ENCODE measurements around the gene PRDM16. TPM values are rescaled to one million over a fixed set of nuclear protein-coding genes. Genes with fewer than 3 reads are reported as not detected.

Gene PRDM16
- total and polyA plus RNA-seq, 2 of the 8 experiments (the other 6 are each of a cell fraction or from before 2014, with no cell fraction given) = 0.39 to 0.43 TPM

DNA sequence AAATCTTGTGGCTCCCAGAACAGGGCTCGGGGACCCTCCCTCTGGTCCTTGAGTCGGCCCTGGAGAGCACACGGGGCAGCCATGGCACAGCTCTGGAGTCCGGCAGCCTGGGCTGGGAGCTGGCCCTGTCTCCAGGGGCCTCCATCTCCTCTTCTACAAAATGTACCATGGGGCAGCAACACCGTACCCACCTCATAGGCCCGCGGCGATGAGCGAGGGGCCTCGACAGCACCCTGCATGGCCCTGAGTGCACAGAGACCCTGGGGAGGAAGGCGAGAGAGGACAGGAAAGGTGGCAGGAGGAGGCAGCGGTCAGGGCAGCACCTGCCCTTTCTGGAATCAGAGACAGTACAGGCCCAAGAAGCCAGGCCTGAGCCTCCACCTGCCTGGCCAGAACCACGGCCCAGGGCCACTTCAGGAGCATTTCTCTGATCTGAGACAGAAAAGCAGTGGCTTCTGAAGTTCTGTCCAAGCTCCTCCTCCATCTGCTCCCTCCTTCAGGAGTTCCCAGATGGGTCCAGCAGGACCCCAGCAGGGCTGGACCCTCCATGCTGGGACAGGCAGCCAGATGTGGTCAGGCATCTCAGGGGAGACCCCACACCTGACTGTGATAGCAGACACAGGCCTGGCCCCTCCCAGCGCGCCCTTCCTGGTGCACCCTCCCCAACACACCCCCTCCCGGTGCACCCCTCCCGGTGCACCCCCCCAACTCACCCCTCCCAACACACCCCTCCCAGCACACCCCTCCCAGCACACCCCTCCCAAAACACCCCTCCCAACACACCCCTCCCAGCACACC is 309.6 kb downstream of the PRDM16 start:
- DNase-seq (ENCODE audit: low read depth in 1 of 2, low spot score in 2 of 2) (no peak), FAIRE-seq (no peak)
- Histone ChIP-seq H4K8ac (ENCODE audit: extremely low read depth, insufficient read depth, low read length) (peak overlapping the region; percentile 51), H3K4me3 (ENCODE audit: extremely low read depth in 1 of 4, insufficient read depth in 2 of 4, low read depth in 3 of 4, low read length in 4 of 4) (no peak overlapping the region), H2BK12ac (ENCODE audit: low read depth, low read length) (no peak overlapping the region), H3K4me2 (ENCODE audit: insufficient read depth in 1 of 2, low read depth in 2 of 2, low read length in 2 of 2) (no peak overlapping the region), H3K23ac (ENCODE audit: insufficient read length) (no peak overlapping the region), H2BK15ac (ENCODE audit: low read length) (no peak overlapping the region), H2BK20ac (ENCODE audit: low read length) (no peak overlapping the region), H3K9ac (replicated peaks in 1 of 4; ENCODE audit: extremely low read depth in 1 of 4, low read depth in 3 of 4, low read length in 3 of 4) (no peak overlapping the region), H3K4ac (replicated peaks; ENCODE audit: insufficient read length, low read depth, low read length) (no peak overlapping the region), H3K27me3 (replicated peaks in 1 of 4; ENCODE audit: control insufficient read depth in 3 of 4, extremely low read depth in 1 of 4, insufficient read depth in 3 of 4, low read length in 3 of 4) (no peaks in the 10 kb centered on the region), H4K5ac (ENCODE audit: insufficient read length, low read depth, low read length) (no peak overlapping the region), H3K4me1 (replicated peaks in 1 of 4; ENCODE audit: control insufficient read depth in 3 of 4, insufficient read depth in 4 of 4, low read length in 3 of 4) (no peaks in the 10 kb centered on the region), H3K27ac (ENCODE audit: low read depth, low read length) (no peak overlapping the region), H3K79me2 (ENCODE audit: control insufficient read depth in 1 of 2, insufficient read depth in 2 of 2, low read length in 2 of 2) (no peaks in the 10 kb centered on the region), H2AFZ (ENCODE audit: low read length) (no peak overlapping the region), H3K18ac (ENCODE audit: extremely low read depth, low read length) (no peak overlapping the region), H3K79me1 (ENCODE audit: low read depth, low read length) (no peaks in the 10 kb centered on the region), H2BK120ac (replicated peaks; ENCODE audit: low read depth, low read length) (no peak overlapping the region), H3K56ac (replicated peaks; ENCODE audit: insufficient read length, low read depth, low read length) (no peak overlapping the region), H4K20me1 (replicated peaks in 1 of 2; ENCODE audit: control insufficient read depth in 1 of 2, insufficient read depth in 2 of 2, low read length in 2 of 2) (no peaks in the 10 kb centered on the region), H3K23me2 (ENCODE audit: low read depth, low read length) (no peaks in the 10 kb centered on the region), H3K36me3 (ENCODE audit: control insufficient read depth in 2 of 4, insufficient read depth in 4 of 4, low read length in 3 of 4) (no peaks in the 10 kb centered on the region), H2BK5ac (ENCODE audit: low read depth, low read length) (no peak overlapping the region), H3K14ac (ENCODE audit: insufficient read length) (no peak overlapping the region), H2AK5ac (ENCODE audit: low read depth, low read length) (no peak overlapping the region), H3K9me3 (ENCODE audit: insufficient read depth in 2 of 2, low read depth in 1 of 2, low read length in 1 of 2) (no peaks in the 10 kb centered on the region), H4K91ac (replicated peaks; ENCODE audit: insufficient read length, low read length) (no peak overlapping the region)
- CTCF ChIA-PET (ENCODE audit: partially characterized antibody) = interaction anchor here (0.9 to 1.0 kb wide), 2 partner anchors 8 to 29 kb away, joined by 3 read pairs; no protein-coding TSS in a partner anchor
- TF ChIP-seq FOSL1 (IDR thresholded peaks at IDR 0.05; ENCODE audit: insufficient read depth, low read depth, low read length) = no peak
- TF ChIP-seq, protein P1, sequence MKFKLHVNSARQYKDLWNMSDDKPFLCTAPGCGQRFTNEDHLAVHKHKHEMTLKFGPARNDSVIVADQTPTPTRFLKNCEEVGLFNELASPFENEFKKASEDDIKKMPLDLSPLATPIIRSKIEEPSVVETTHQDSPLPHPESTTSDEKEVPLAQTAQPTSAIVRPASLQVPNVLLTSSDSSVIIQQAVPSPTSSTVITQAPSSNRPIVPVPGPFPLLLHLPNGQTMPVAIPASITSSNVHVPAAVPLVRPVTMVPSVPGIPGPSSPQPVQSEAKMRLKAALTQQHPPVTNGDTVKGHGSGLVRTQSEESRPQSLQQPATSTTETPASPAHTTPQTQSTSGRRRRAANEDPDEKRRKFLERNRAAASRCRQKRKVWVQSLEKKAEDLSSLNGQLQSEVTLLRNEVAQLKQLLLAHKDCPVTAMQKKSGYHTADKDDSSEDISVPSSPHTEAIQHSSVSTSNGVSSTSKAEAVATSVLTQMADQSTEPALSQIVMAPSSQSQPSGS (IDR thresholded peaks at IDR 0.05; ENCODE audit: low read length) = no peak
- 91% methylated on average over 9 of the region's 17 CpGs; no CpG with 5 or more reads in 1 of the 2 experiments for WGBS, 2 experiments (ENCODE audit: extremely low coverage in 1 of 2, insufficient coverage in 1 of 2, insufficient read length in 1 of 2, insufficient replicate concordance in 2 of 2, low coverage in 1 of 2, low lambda C conversion rate in 2 of 2, missing lambda C conversion rate in 1 of 2)
- POLR2A ChIA-PET (ENCODE audit: partially characterized antibody) = no interaction called here

Measured in H1 (cell line).